Measurements from ENCODE around the gene CDH11. TPM values are rescaled to one million over a fixed set of nuclear protein-coding genes. Genes with fewer than 3 reads are reported as not detected.

Gene CDH11
- total and polyA plus RNA-seq, 9 of the 15 experiments (the other 6 are each of a cell fraction or from before 2014, with no cell fraction given), result 0.18 TPM; not detected in 8

GRCh38 chr16:65038100-65038499 lies 83.8 kb downstream of the CDH11 start:
- no peaks in the 10 kb centered on the region for H3K4me1 ChIP-seq (replicated peaks in 1 of 2; ENCODE audit: control insufficient read depth in 2 of 2, insufficient read depth in 2 of 2, low read length in 2 of 2)
- in situ Hi-C loops (cut with MboI) (no loop called here), intact Hi-C loops (cut with micrococcal nuclease) (no loop called here)
- H3K9me1 ChIP-seq (ENCODE audit: control insufficient read depth, insufficient read depth, low read length), result no peaks in the 10 kb centered on the region
- H4K20me1 ChIP-seq (replicated peaks; ENCODE audit: control insufficient read depth, insufficient read depth, low read length), result no peaks in the 10 kb centered on the region
- 0% methylated on average over 9 of the region's 9 CpGs for WGBS (ENCODE audit: insufficient coverage, low coverage, missing lambda C conversion rate)
- H3K9ac ChIP-seq (ENCODE audit: insufficient read depth in 1 of 2, low read depth in 2 of 2, low read length in 2 of 2), result no peak overlapping the region
- no TSS peak for BruUV-seq (replicated peaks)
- no peaks in the 10 kb centered on the region for H3K9me3 ChIP-seq (replicated peaks; ENCODE audit: control insufficient read depth, insufficient read depth, low read depth, low read length)
- no peak overlapping the region for H3K4me2 ChIP-seq (ENCODE audit: insufficient read depth, low read length)
- ChIA-PET POLR2A (no interaction called here), CTCF (ENCODE audit: low intra/inter-chr PET ratio) (no interaction called here)
- no peaks in the 10 kb centered on the region for H3K79me2 ChIP-seq (ENCODE audit: control insufficient read depth, insufficient read depth, low read length)
- no peaks in the 10 kb centered on the region for H3K36me3 ChIP-seq (ENCODE audit: control insufficient read depth, insufficient read depth, low read length)
- no peak for ATAC-seq
- H3K4me3 ChIP-seq, result no peak overlapping the region
- H3K27me3 ChIP-seq (ENCODE audit: control insufficient read depth in 2 of 2, insufficient read depth in 2 of 2, low read length in 2 of 2), result no peaks in the 10 kb centered on the region
- H2AFZ ChIP-seq (ENCODE audit: low read depth, low read length), result no peak overlapping the region
- no peak for DNase-seq (ENCODE audit: extremely low read depth in 1 of 4, low spot score in 3 of 4)
- FAIRE-seq, result no peak
- H3K27ac ChIP-seq (ENCODE audit: extremely low read depth, low read depth, low read length), result no peak overlapping the region
- TF ChIP-seq DMBX1 (CRISPR knock-in tag; IDR thresholded peaks at IDR 0.05; ENCODE audit: borderline replicate concordance) (no peak), ZNF444 (CRISPR knock-in tag; IDR thresholded peaks at IDR 0.05) (no peak), IFI16 (CRISPR knock-in tag; IDR thresholded peaks at IDR 0.05) (no peak), GABPB2 (CRISPR knock-in tag; conservative IDR thresholded peaks at IDR 0.05) (no peak), ZNF384 (IDR thresholded peaks at IDR 0.05; ENCODE audit: low read depth, low read length) (no peak), SOX6 (IDR thresholded peaks at IDR 0.05) (no peak), RFX5 (IDR thresholded peaks at IDR 0.05; ENCODE audit: low read depth, low read length) (no peak), NEUROD1 (IDR thresholded peaks at IDR 0.05; ENCODE audit: borderline replicate concordance, low read depth, low read length, partially characterized antibody) (no peak), ADNP (tag; IDR thresholded peaks at IDR 0.05) (no peak), SIN3B (IDR thresholded peaks at IDR 0.05; ENCODE audit: low read depth) (no peak), CBFA2T3 (IDR thresholded peaks at IDR 0.05) (no peak), HMBOX1 (IDR thresholded peaks at IDR 0.05) (no peak)

Data from K562 (cell line).